GM19193 (cell line): ENCODE data around the gene UCKL1.

Source experiments
- POLR2A ChIP-seq: IDR thresholded peaks from 4 replicates; pipeline ENCODE4 v1.6.1; 2011; ENCODE audit not compliant: insufficient read depth, insufficient read length; ENCODE audit errors: extremely low read depth

UCKL1 gene

DNA sequence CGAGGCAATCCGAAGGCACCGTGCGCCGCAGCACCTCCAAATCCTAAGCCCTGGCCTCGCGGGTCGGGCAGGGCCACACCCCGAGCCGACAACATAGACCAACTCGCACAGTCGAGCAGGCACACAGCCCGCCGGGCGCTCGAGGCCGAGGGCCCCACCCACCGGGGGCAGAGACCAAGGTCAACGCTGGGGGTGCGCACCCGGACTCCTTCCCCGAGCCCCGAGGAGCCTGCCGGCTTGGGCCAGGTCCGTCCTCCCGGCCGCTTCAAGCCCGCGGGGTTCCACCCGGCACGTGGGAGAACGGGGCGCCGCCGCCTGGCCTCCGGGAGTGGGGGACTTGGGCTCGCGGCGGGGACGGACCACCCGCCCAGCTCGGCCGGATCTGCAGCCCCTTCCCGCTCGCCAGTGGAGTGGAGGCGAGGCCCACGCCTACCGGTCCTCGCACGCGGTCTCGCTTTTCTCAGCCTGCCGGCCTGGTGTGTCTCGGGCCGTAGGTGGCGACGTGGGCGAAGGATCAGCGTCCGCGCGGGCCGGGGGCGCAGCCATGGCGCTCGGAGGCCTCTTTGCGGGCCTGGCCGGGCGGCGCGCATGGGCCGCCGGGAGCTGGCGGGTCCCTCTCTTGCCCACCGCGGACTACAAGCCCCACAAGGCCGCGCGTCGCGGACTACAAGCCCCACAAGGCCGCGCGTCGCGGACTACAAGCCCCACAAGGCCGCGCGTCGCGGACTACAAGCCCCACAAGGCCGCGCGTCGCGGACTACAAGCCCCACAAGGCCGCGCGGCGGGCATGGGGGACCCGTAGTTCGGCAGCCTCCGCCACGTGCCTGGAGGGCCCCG is at the start of gene UCKL1:
Gene UCKL1 (minus strand): TSS at position 590 of the 837 bp plus-strand sequence. CDS start 44 bp downstream, at position 546.
- peak; percentile 80 for TF ChIP-seq POLR2A

DNA sequence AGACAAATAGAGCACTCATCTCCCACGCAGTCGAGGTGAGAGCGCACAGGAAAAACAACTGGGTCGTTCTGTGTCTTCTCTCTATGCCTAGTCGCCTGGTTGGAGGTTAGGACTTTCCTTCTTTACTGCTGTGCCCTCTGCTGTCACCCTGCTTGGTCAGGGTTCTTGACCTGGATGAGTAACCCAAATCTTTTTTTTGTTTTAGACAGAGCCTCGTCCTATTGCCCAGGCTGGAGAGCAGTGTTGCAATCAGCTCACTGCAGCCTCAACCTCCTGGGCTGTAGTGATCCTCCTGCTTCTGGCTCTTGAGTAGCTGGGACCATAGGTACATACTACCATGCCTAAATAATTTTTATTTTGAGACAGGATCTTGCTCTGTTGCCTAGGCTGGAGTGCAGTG is 49.2 kb upstream of the UCKL1 start:
- no peak for TF ChIP-seq POLR2A

DNA sequence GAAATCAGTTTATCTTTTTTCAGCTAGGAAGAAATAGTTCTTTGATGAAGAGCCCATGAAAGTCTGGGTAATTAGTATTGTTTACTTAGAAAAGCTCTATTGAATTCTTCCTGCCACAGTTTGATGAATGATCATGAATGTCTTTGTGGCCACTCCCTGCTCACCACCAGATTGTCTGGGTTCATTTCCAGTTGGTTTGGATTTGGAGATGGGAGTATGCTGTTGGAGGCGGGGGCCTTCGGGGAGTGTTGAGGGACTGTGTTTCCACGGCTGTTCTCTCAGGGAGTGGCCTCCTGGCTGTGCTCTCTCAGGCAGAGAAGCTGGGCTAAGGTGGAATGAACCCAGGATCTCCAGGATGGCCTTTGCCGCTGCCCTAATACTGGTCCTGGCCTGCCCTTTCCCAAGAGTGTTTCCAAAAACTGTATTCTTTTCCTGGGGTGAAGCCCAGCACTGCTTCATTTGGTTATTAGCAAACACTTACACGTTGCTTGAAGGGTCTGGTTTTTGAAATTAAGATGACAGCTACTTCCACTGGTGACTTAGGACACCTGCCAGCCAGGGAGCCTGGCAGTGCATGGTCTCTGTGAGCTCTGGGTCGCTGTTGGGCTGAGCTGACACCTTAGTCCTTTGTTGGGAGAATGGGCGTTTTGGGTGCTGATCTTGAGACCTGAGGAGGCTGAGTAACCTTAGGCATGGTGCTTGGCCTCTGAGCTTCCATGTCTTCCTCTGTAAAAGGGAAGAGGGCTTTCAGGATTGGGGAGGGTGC is 47.9 kb upstream of the UCKL1 start:
- no peak for TF ChIP-seq POLR2A

DNA sequence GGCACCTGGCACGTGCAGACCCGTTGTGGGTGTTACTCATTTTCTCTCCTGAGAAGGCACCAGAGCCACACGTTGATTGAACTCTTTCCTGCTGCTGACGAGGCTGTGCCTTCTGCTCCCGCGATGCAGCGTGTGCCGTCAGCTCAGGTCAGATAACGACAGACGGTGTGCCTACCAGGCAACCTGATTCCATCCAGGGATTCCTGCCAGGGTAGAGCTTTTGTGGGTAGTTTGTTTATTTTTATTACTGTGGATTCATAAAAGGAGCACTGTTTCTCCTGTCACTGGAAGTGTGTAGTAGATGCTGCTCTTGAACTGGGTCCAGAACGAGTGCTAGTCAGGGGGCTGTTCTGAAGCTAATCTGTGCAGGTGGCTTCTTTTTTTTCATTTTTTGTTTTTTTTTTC is 45.4 kb upstream of the UCKL1 start:
- TF ChIP-seq POLR2A, result no peak

DNA sequence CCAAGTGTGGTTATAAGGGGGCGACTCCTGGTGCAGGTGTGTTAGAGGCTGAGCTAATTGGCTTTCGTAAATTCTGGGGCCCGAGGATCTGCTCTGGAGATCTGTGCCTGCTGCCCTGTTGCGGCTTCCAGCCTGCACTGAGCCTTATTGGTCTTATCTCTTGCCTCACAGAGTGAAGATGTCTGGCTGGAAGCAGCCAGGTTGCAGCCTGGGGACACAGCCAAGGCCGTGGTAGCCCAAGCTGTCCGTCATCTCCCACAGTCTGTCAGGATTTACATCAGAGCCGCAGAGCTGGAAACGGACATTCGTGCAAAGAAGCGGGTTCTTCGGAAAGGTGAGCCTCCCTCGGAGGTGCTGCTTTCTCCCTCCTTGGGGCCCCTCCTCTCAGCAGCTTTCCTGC is 44.7 kb upstream of the UCKL1 start:
- TF ChIP-seq POLR2A, result no peak

DNA sequence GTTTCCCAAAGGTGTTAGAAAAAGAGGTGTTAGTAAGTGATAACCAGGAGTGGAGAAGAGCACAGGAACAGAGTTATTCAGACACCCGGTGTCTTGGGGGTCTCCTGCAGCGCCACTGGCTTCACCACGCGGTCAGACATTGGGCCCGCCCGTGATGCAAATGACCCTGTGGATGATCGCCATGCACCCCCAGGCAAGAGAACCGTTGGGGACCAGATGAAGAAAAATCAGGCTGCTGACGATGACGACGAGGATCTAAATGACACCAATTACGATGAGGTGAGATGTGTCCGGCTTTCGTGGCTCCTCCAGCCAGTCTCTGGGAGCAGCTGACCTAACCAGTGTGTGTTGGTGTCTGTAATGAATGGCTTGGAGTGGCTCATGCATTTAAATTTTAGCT is 26.7 kb upstream of the UCKL1 start:
- no peak for TF ChIP-seq POLR2A

DNA sequence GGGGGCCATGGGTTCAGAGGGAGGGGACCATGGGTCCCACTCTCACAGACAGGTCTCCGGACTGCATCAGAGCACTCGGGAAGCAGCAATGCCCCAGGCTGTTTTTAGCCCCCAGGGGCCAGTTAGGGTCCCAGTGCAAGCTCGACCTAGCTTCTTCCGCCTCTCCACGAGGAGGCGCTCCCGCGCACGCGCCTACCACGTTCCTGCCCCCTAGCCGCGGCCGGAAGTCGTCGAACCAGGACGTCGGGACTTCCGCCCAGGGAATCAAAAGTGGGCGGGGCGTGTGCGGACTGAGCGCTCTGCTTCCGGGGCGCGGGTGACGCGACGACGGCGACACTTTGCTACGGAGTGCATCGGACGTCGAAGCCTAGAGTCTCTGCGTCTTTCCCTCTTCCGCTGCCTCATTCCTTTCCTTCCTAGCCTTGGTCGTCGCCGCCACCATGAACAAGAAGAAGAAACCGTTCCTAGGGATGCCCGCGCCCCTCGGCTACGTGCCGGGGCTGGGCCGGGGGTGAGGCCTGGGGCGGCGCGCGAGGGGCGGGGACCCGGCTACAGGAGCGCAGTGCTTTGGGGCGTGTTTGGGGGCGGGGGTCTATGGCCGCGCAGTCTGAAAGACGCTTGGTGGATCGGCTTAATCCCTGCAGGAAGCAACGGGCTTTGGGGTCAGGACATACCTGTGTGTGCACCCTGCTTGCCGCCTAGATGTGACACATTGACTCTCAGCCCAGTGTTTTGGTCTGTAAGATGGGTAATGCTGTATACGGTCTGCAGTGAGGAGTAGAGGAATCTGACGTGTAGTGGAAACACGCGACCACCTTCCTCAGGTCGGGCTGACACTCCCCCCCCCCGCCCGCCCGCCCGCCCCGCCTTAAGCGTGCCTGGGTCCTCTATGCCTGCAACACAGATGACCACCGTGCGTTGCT is 24.9 kb upstream of the UCKL1 start, which contains the start of gene PRPF6:
Gene PRPF6 (plus strand): TSS at position 327 of the 923 bp plus-strand sequence. CDS start 114 bp downstream, at position 441.
- TF ChIP-seq POLR2A, result peak; percentile 80

DNA sequence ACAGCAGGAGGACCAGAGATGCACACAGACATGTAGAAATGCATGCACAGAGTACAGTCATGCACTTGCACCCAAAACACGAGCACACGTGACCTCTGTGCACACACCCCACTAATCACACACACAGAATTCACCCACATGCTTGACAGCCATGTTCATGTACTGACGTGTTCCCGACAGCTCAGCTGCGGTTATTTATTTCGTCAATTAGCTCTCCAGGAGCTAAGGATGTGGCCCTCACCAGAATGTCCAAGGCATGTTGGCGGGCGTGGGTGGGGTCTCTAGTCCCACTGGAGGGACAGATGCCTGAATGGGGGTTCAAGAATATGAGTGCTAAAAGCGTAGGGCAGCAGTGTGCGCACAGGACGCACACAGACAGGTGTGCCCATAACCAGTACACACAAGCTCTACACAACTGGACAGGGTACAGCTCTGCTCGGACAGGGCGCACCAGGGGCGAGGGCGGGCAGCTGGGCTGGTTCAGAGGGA is 24.1 kb upstream of the UCKL1 start:
- no peak for TF ChIP-seq POLR2A

DNA sequence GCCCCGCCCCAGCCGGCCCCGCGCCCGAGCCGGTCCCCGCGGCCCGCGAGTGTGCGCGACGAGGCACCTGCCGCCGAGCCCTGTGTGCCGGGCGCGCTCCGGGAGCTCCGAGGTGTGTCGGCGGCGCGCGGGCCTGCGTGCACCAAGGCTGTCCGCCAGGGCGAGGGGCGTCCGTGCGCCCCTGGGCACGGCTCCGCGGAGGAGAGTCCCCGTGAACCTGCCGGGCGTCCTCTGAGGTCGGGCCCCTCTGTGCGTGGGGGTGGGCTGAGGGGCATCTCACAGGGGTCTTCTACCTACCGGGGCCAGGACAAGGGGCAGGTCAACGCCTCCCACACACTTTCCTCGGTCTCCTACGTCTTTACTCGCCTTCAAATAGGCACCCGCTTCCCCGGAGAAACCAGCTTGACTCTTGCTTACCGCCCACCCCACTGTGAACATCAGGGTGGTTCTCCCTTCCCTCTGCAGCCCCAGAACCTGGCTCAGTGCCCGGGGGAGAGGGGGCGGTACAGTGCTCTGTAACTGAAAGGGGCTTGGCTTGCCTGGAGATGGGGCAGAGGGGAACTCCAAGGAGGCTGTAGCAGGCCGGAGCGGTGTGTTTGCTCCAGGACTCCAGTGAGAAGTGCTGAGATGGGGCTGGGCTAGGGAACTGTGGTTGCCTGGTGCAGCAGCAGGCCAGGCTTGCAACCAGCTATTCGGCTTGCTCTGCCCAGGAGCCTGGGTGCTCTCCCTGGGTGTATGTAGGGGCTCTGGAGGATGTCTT is 23.5 kb upstream of the UCKL1 start, which contains the start of gene SAMD10:
Gene SAMD10 (minus strand): TSS at position 86 of the 760 bp plus-strand sequence. CDS start 175 bp downstream, outside the sequence.
- peak; percentile 61 for TF ChIP-seq POLR2A

DNA sequence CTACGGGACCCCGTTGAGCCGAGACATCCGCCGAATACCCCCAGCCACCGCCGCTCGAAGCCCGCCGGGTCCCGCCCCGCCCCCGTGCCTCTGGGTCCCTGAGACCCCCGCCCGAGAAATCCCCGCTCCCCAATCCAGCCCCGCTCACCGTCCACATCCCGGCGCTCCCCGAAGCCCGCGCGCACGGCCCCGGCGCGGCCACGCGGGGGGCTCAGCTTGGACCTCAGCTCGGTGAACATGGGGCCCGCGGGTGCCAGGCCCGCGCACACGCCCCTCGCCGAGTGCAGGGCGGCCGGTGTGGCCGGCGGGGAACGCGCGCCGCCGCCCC is 23.0 kb upstream of the UCKL1 start:
- TF ChIP-seq POLR2A, result no peak

DNA sequence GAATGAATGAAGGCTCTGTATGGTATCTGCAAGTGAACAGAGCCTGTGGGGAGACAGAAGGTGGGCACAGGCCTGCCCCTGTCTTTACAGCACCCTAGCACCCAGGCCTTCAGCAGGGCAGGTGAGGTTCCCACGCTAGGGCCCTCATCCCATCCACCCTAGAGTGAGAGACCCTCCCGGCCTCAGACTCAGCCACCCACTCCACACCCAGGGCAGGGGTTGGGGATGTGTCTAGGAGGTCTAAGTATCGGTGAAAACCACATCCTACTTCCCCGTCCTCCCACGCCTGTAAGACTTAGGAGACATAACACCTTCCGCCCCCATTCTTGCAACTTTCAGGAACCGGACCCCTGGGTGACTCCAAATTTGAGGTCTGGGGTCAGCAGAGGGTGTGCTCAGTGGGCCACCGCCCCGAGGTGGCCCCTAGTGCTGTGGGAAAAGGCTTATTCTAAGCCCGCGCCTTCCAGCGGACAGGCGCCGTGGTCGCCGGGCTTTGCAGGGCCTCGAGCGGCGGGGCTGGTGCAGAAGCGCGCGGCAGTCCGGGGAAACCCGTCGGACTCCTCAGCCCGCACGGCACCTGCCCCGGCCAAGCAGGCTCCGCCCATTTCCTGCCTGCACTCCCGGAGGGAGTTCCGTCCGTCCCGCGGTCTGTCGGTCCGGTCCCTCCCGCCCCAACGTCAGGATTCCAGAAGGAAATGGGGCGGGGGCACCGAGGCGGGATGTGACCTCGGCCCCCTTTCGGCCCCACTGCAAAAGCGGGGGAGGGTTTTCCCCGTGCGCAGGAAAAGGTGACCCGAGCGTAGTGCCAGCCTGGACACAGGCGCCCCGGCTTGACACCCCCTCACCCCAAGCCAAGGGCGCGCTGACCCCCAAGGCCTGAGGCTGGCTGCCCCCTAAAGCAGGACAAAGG is 22.4 kb upstream of the UCKL1 start:
- TF ChIP-seq POLR2A, result peak; percentile 51

DNA sequence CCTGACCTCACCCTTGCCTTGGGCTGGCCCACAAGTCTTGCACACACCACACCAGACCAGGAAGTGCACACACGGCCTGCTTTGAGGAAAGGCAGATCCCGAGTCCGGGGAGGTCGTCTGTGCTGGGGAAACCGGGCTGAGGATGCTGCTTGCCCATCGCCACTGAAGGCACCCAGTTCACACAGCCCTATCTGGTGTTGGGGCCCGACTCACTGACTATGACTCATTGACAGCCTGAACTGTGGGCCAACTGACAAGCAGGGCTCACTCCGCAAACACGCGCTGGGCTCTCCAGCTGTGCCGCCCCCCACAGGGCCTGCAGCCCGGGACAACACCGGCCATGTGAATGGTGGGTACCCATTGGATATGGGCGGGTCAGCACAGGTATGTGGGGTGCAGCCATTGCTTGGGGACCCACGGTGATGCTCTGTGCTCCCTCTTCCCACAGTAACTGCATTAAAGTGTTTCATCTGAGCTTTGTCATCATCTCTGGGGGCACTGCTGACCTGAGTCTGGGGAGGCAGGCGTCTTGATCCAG is 21.6 kb upstream of the UCKL1 start:
- no peak for TF ChIP-seq POLR2A
